ENCODE data around the gene CYP3A4.
"Not testable (repeated sequence)": the region's sequence is repeated elsewhere in the genome, so short reads cannot be mapped to it uniquely, and the experiment has no call there.

Gene CYP3A4

DNA sequence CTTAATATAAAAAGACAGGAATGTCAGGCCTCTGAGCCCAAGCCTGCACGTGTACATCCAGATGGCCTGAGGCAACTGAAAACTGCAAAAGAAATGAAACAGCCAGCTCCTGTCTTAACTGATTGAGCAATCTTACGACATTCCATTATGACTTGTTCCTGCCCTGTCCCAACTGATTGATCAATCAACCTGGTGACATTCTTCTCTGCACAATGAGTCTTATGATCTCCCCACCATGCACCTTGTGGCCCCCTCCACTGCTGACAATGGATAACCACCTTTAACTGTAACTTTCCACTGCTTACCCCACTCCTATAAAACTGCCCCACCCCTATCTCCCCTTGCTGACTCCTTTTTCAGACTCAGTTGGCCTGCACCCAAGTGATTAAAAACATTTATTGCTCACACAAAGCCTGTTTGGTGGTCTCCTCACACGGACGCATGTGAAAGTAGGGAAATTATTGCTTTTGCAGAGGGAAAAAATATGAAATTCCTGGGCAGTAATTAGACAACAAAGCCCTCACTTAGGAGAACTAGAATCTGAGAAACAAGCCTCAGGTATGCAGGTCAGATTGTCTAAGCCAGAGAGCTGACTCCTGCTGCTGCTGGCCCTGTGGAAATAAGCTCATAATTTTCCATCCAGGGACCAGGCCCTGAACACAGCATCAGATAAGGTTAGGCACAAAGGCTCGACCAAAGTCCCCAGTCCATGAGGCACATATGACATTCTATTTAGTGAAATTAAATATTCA is 54.3 kb downstream of the CYP3A4 start:
- Mint-ChIP-seq H3K4me1 (peaks cover 11% of the 10 kb centered on the region), H3K27ac (no peak overlapping the region), H3K27me3 (no peaks in the 10 kb centered on the region), H3K9me3 (no peaks in the 10 kb centered on the region), H3K4me3 (no peak overlapping the region)
- DNase-seq (no peak), ATAC-seq (no peak)

DNA sequence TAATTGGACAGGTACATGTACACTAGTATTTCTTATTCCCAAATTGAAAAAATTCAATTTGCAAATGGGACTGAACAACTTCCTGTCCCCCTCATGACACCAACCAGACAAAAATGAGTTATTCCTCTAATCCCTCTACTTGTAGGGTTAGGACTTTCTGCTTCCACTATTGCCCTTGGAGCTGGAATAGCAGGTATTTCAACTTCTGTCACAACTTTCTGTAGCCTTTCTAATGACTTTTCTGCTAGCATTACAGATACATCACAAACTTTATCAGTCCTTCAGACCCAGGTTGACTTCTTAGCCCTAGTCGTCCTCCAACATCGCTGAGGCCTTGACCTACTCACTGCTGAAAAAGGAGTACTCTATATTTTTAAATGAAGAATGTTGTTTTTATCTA is 55.4 kb downstream of the CYP3A4 start:
- Mint-ChIP-seq H3K4me3 (no peak overlapping the region), H3K27ac (no peak overlapping the region), H3K4me1 (peaks cover 11% of the 10 kb centered on the region), H3K9me3 (no peaks in the 10 kb centered on the region), H3K27me3 (no peaks in the 10 kb centered on the region)
- ATAC-seq: no peak
- DNase-seq: no peak

DNA sequence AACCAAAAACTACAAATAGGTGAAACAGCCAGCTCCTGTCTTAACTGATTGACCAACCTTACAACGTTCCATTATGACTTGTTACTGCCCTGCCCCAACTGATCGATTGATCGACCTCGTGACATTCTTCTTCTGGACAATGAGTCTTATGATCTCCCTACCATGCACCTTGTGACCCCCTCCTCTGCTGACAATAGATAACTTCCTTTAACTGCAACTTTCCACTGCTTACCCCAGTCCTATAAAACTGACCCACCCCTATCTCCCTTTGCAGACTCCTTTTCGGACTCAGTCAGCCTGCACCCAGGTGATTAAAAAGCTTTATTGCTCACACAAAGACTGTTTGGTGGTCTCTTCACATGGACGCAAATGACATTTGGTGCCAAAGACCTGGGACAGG is 60.8 kb downstream of the CYP3A4 start:
- not testable (repeated sequence) for H3K9me3 Mint-ChIP-seq, ATAC-seq, DNase-seq, H3K27ac Mint-ChIP-seq, H3K4me3 Mint-ChIP-seq, H3K27me3 Mint-ChIP-seq
- peaks cover 25% of the 10 kb centered on the region for H3K4me1 Mint-ChIP-seq

DNA sequence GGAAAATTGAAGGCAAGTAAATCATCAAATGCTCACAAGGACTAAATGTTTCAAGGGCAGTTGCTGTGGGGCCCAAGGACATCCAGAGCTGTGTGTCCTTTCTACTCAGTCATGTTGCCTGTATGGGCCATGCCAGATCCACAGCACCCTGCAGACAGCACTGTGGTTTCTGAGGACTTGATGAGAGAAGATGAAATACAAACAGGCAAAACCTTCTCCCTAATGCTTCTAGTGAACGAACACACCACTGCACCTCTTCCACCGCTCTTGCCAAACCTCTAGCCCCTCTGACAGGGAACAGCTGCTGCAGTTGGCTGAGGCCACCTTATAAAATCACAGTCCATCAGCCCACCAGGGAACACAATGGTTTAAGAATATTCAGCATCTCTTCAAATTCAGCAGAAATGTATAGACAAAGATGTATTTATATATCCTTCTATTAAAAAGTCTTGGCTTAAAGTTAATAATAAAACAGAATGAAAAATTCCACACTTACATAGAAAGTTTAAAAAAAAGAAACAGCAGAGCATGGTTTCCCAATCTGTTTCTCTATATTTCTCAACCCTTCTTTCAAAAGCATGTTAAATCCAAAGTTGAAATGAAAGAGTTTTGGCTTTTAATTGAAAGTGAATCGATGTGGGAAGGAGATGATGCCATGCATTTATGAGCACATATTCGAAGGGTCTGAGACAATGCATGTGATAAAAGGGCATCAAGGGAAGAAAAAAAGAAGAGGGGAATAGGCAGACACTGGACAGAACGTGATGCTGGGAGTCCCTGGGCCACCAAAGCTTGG is 63.0 kb downstream of the CYP3A4 start:
- Mint-ChIP-seq H3K27me3 (no peaks in the 10 kb centered on the region), H3K9me3 (no peaks in the 10 kb centered on the region), H3K27ac (no peak overlapping the region), H3K4me1 (peaks cover 25% of the 10 kb centered on the region), H3K4me3 (no peak overlapping the region)
- peak; percentile 71 for ATAC-seq
- DNase-seq: no peak

DNA sequence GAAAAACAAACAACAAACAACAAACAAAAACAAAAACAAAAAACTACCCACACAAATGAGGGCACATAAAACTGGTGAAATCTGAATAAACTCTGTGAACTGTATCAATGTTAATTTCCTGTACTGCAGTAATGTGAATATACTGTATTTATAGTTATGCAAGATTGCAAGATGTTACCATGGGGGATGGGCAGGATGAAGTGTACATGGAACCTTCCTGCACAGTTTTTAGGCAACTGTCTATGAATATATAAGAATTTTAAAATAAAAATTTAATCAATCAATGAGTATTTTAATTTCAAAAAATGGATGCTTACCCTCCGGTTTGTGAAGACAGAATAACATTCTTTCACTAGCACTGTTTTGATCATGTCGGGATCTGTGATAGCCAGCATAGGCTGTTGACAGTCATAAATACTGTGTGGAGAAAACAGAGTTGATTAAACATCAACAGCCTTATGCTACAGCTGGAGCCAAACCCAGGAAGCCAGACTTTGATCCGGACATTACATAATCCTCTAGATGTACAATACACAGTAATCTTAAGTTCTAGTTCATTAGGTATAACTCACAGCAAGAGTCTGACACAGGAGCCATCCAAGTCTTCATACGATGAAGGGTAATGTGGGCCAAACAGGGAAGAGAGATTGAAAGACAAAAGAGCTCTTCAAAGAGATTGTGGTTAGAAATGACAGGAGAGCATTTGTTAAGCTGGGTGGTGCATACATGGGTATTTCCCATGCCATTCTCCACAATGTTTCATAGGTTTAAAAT is 63.8 kb downstream of the CYP3A4 start:
- Mint-ChIP-seq H3K4me3 (no peak overlapping the region), H3K27ac (no peak overlapping the region), H3K4me1 (peaks cover 25% of the 10 kb centered on the region), H3K9me3 (peaks cover 0 to 3% of the 10 kb centered on the region in 2 donors), H3K27me3 (no peaks in the 10 kb centered on the region)
- DNase-seq (no peak), ATAC-seq (peak; percentile 73)

DNA sequence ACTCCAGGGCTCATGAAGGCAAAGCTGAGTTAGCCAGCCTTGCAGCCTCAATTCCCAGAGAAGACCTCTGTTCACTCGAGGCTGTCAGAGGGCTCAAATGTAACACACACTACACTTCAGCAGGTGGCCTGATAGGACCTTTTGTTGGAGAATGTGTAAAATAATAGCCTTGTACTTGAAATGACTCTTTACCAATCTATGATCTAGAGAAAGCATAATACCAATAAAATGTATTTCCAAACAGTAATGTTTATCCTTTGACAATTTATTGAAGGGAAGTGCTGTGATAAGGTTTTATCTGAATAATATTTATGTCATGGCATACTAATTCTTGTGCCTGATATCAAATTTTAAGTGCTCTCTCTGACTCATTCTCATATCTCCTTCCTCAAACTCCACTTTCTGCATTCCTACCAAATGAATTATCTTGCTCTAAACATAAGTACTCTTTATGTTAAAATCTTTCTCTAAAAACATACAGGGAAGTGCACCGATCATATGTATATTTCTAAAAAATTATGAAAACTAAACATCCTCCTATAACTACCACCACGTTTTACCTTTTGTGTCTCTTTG is 69.9 kb downstream of the CYP3A4 start:
- no peak overlapping the region for H3K27ac Mint-ChIP-seq
- peaks cover 4% of the 10 kb centered on the region for H3K4me1 Mint-ChIP-seq
- no peak for ATAC-seq
- DNase-seq: no peak
- H3K4me3 Mint-ChIP-seq: no peak overlapping the region
- peaks cover 0 to 11% of the 10 kb centered on the region in 2 donors for H3K9me3 Mint-ChIP-seq
- H3K27me3 Mint-ChIP-seq: no peaks in the 10 kb centered on the region

DNA sequence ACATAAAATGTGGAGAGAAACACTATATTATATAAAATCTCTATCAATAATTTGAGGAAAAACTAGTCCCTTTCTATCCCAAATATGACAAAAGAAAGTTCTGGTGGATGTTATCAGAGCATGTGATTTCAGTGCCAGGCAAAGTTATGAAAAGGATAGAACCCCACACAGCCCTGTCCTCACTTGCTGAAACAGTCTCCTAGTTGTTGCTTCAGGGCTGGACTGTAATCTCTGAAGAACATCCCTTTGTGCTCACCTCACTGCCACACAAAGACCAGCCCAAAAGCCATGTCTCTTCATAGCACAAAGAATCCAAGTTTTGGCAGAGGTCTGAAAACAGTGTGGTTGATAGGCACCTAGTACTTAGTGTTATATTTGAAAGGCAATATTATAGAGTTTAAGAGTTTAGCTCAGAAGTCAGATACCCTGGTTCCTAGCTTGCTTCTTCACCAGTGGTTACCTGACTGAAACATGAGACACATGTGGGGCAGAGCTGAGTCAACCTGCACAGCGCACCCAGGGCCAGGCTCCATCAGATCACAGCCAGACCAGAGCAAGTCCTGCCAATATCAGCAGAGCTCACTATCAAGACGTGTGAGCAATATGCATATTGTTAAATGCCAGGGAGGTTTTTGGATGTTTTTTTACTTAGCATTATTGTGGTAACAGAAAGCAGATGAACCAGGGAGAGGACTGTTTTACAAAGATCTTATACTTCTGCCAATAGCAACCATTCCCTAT is 74.0 kb downstream of the CYP3A4 start:
- ATAC-seq: no peak

DNA sequence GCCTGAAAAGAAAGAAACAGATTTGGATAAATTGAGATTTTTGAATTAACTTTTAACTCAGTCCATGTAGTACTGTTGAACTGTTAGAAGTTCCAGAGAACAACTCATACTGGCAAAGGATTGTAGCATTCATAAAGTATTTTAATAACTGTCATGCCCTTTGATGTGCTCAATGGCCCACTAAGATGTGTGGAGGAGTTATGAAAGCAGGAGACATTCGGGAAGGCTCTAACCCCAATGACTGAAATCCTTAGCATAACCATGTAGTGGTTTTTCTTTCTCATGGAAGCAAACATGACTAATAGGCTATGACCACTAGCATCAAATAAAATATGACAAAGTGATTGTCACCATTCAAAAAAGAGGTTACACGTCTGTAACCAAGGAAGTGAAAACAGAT is 74.7 kb downstream of the CYP3A4 start:
- Mint-ChIP-seq H3K9me3 (peaks cover 9 to 10% of the 10 kb centered on the region in 2 donors), H3K4me1 (no peaks in the 10 kb centered on the region), H3K4me3 (no peak overlapping the region), H3K27ac (no peak overlapping the region), H3K27me3 (no peaks in the 10 kb centered on the region)
- DNase-seq: no peak
- ATAC-seq: no peak

More for the DNA sequence above, 74.0 kb downstream of the CYP3A4 start:
- no peak overlapping the region for H3K4me3 Mint-ChIP-seq
- no peak for DNase-seq
- no peaks in the 10 kb centered on the region for H3K4me1 Mint-ChIP-seq
- H3K27ac Mint-ChIP-seq: peak overlapping the region in 1 of 2 donors; percentile 49
- H3K9me3 Mint-ChIP-seq: peaks cover 10 to 11% of the 10 kb centered on the region in 2 donors
- H3K27me3 Mint-ChIP-seq: no peaks in the 10 kb centered on the region

DNA sequence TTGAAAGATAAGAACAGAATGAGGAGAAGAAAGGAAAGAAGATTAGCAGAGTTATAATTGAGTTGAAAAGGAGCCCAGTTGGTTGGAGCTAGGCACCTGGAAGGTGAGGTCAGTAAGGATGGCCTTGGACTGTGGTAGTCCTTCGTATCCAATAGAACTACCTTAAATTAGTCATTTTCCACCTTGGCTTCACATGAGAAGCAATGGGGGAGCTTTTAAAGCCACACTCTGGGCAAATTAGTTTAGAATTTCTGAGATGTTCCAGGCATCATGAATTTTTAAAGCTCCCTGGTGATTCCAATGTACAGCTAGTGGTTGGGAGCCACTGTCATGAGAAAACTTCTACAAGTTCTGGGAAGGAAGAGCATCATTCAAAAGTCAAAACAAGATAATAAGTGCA is 76.9 kb downstream of the CYP3A4 start:
- peaks cover 6 to 10% of the 10 kb centered on the region in 2 donors for H3K9me3 Mint-ChIP-seq
- H3K27ac Mint-ChIP-seq: peak overlapping the region in 1 of 2 donors; percentile 83
- no peaks in the 10 kb centered on the region for H3K27me3 Mint-ChIP-seq
- ATAC-seq: no peak
- no peaks in the 10 kb centered on the region for H3K4me1 Mint-ChIP-seq
- no peak for DNase-seq
- no peak overlapping the region for H3K4me3 Mint-ChIP-seq
